ENCODE data around the gene CENPV. TPM values are rescaled to one million over a fixed set of nuclear protein-coding genes. Genes with fewer than 3 reads are reported as not detected.
A peak's percentile ranks its signal among the peaks of the same experiment; 100 is the strongest.

CENPV gene
- total and polyA plus RNA-seq, 2 of the 13 experiments (the other 11 are each of a cell fraction or from before 2014, with no cell fraction given): 193 to 292 TPM

DNA sequence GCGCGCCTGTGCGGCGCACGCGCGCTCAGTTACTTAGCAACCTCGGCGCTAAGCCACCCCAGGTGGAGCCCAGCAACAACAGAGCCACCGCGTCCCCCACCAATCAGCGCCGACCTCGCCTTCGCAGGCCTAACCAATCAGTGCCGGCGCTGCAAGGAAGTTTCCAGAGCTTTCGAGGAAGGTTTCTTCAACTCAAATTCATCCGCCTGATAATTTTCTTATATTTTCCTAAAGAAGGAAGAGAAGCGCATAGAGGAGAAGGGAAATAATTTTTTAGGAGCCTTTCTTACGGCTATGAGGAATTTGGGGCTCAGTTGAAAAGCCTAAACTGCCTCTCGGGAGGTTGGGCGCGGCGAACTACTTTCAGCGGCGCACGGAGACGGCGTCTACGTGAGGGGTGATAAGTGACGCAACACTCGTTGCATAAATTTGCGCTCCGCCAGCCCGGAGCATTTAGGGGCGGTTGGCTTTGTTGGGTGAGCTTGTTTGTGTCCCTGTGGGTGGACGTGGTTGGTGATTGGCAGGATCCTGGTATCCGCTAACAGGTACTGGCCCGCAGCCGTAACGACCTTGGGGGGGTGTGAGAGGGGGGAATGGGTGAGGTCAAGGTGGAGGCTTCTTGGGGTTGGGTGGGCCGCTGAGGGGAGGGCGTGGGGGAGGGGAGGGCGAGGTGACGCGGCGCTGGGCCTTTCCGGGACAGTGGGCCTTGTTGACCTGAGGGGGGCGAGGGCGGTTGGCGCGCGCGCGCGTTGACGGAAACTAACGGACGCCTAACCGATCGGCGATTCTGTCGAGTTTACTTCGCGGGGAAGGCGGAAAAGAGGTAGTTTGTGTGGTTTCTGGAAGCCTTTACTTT lies 27.6 kb upstream of the CENPV start, which contains the start of gene UBB (continued):
- peak; percentile 75 for TF ChIP-seq HOXA3 (CRISPR knock-in tag; IDR thresholded peaks at IDR 0.05)
- TF ChIP-seq, protein P1, sequence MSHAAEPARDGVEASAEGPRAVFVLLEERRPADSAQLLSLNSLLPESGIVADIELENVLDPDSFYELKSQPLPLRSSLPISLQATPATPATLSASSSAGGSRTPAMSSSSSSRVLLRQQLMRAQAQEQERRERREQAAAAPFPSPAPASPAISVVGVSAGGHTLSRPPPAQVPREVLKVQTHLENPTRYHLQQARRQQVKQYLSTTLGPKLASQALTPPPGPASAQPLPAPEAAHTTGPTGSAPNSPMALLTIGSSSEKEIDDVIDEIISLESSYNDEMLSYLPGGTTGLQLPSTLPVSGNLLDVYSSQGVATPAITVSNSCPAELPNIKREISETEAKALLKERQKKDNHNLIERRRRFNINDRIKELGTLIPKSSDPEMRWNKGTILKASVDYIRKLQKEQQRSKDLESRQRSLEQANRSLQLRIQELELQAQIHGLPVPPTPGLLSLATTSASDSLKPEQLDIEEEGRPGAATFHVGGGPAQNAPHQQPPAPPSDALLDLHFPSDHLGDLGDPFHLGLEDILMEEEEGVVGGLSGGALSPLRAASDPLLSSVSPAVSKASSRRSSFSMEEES (CRISPR knock-in tag; IDR thresholded peaks at IDR 0.05): 0 out of 2 replicates have a peak, but pooled peaks have one; percentile 52
- TF ChIP-seq, protein P2, sequence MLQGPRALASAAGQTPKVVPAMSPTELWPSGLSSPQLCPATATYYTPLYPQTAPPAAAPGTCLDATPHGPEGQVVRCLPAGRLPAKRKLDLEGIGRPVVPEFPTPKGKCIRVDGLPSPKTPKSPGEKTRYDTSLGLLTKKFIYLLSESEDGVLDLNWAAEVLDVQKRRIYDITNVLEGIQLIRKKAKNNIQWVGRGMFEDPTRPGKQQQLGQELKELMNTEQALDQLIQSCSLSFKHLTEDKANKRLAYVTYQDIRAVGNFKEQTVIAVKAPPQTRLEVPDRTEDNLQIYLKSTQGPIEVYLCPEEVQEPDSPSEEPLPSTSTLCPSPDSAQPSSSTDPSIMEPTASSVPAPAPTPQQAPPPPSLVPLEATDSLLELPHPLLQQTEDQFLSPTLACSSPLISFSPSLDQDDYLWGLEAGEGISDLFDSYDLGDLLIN (CRISPR knock-in tag; IDR thresholded peaks at IDR 0.05; ENCODE audit: borderline replicate concordance): no peak; the same call in 1 of the 2 replicates
- TF ChIP-seq EEA1 (CRISPR knock-in tag; IDR thresholded peaks at IDR 0.05; ENCODE audit: borderline replicate concordance): no peak
- TF ChIP-seq, protein P3, sequence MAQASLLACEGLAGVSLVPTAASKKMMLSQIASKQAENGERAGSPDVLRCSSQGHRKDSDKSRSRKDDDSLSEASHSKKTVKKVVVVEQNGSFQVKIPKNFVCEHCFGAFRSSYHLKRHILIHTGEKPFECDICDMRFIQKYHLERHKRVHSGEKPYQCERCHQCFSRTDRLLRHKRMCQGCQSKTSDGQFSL (CRISPR knock-in tag; IDR thresholded peaks at IDR 0.05): no peak; the same call in 1 of the 2 replicates
- peak; percentile 26; the same call in 1 of the 2 replicates for TF ChIP-seq NFKB2 (CRISPR knock-in tag; IDR thresholded peaks at IDR 0.05; ENCODE audit: borderline replicate concordance)
- peak; percentile 88 for TF ChIP-seq ZSCAN9 (CRISPR knock-in tag; IDR thresholded peaks at IDR 0.05; ENCODE audit: borderline replicate concordance)
- TF ChIP-seq ATM (IDR thresholded peaks at IDR 0.05; ENCODE audit: borderline replicate concordance): no peak; the same call in 1 of the 2 replicates
- peak; percentile 68 for TF ChIP-seq RXRA (CRISPR knock-in tag; IDR thresholded peaks at IDR 0.05)
- peak; percentile 70; the same call in 1 of the 2 replicates for TF ChIP-seq ZNF224 (CRISPR knock-in tag; IDR thresholded peaks at IDR 0.05)
- TF ChIP-seq, protein P4, sequence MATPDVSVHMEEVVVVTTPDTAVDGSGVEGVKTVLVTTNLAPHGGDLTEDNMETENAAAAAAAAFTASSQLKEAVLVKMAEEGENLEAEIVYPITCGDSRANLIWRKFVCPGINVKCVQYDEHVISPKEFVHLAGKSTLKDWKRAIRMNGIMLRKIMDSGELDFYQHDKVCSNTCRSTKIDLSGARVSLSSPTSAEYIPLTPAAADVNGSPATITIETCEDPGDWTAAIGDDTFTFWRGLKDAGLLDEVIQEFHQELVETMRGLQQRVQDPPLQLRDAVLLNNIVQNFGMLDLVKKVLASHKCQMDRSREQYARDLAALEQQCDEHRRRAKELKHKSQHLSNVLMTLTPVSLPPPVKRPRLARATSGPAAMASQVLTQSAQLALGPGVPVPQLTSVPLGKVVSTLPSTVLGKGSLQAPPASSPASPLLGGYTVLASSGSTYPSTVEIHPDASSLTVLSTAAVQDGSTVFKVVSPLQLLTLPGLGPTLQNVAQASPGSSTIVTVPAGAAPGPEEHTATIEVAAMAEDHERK (CRISPR knock-in tag; IDR thresholded peaks at IDR 0.05; ENCODE audit: low read depth): peak; percentile 100
- peak; percentile 89 for TF ChIP-seq CHD2 (IDR thresholded peaks at IDR 0.05; ENCODE audit: low read depth, low read length)
- 0 out of 2 replicates have a peak, but pooled peaks have one; percentile 22 for TF ChIP-seq ZNF263 (CRISPR knock-in tag; IDR thresholded peaks at IDR 0.05)
- TF ChIP-seq ZNF10 (CRISPR knock-in tag; IDR thresholded peaks at IDR 0.05; ENCODE audit: borderline replicate concordance, low read depth): no peak
- TF ChIP-seq, protein P5, sequence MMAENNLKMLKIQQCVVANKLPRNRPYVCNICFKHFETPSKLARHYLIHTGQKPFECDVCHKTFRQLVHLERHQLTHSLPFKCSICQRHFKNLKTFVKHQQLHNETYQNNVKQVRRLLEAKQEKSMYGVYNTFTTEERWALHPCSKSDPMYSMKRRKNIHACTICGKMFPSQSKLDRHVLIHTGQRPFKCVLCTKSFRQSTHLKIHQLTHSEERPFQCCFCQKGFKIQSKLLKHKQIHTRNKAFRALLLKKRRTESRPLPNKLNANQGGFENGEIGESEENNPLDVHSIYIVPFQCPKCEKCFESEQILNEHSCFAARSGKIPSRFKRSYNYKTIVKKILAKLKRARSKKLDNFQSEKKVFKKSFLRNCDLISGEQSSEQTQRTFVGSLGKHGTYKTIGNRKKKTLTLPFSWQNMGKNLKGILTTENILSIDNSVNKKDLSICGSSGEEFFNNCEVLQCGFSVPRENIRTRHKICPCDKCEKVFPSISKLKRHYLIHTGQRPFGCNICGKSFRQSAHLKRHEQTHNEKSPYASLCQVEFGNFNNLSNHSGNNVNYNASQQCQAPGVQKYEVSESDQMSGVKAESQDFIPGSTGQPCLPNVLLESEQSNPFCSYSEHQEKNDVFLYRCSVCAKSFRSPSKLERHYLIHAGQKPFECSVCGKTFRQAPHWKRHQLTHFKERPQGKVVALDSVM (CRISPR knock-in tag; IDR thresholded peaks at IDR 0.05): peak; percentile 37
- TF ChIP-seq SKI (IDR thresholded peaks at IDR 0.05; ENCODE audit: partially characterized antibody): peak; percentile 88
- peak; percentile 43; the same call in 1 of the 2 replicates for TF ChIP-seq ZNF143 (CRISPR knock-in tag; IDR thresholded peaks at IDR 0.05)
- peak; percentile 43; the same call in 1 of the 2 replicates for TF ChIP-seq ZNF775 (CRISPR knock-in tag; IDR thresholded peaks at IDR 0.05; ENCODE audit: borderline replicate concordance)
- TF ChIP-seq DNMT1 (CRISPR knock-in tag; IDR thresholded peaks at IDR 0.05): no peak
- TF ChIP-seq IRX3 (CRISPR knock-in tag; IDR thresholded peaks at IDR 0.05; ENCODE audit: borderline replicate concordance, low read depth): no peak
- TF ChIP-seq PAX8 (CRISPR knock-in tag; IDR thresholded peaks at IDR 0.05; ENCODE audit: borderline replicate concordance): no peak
- no peak for TF ChIP-seq NPAS2 (CRISPR knock-in tag; IDR thresholded peaks at IDR 0.05; ENCODE audit: borderline replicate concordance)
- peak; percentile 73; the same call in 1 of the 2 replicates for TF ChIP-seq FOXJ3 (CRISPR knock-in tag; IDR thresholded peaks at IDR 0.05; ENCODE audit: borderline replicate concordance)

All from HepG2 (cell line).